Trophoblast cell (in vitro differentiated cells and primary cell): ENCODE data around the gene SPINK14.

Source experiments
- DNase-seq, 2 donors: peaks; one replicate each; pipeline ENCODE4 v3.0.0-alpha.2; 2016
- H2AFZ ChIP-seq: 2 replicates; pipeline ENCODE4 v1.6.1; 2013; ENCODE audit warnings: low read length, moderate library complexity, mild to moderate bottlenecking; ENCODE audit not compliant: insufficient read depth, poor library complexity
- H2AK5ac ChIP-seq: 2 replicates; pipeline ENCODE4 v1.6.1; 2013; ENCODE audit warnings: mild to moderate bottlenecking, low read length
- H2BK120ac ChIP-seq: 2 replicates; pipeline ENCODE4 v1.6.1; 2013; ENCODE audit warnings: low read length, mild to moderate bottlenecking, moderate library complexity; ENCODE audit not compliant: insufficient read depth, poor library complexity
- H2BK12ac ChIP-seq: 2 replicates; pipeline ENCODE4 v1.6.1; 2013; ENCODE audit warnings: mild to moderate bottlenecking, low read length, moderate library complexity
- H2BK5ac ChIP-seq: 2 replicates; pipeline ENCODE4 v1.6.1; 2013; ENCODE audit warnings: low read length, low read depth, moderate library complexity, mild to moderate bottlenecking; ENCODE audit not compliant: poor library complexity
- H3K14ac ChIP-seq: 2 replicates; pipeline ENCODE4 v1.6.1; 2013; ENCODE audit warnings: mild to moderate bottlenecking, low read length
- H3K18ac ChIP-seq: 2 replicates; pipeline ENCODE4 v1.6.1; 2013; ENCODE audit warnings: mild to moderate bottlenecking, low read length
- H3K23ac ChIP-seq: 2 replicates; pipeline ENCODE4 v1.6.1; 2013; ENCODE audit warnings: low read length
- H3K27ac ChIP-seq: 2 replicates; pipeline ENCODE4 v1.5.1; 2013; ENCODE audit warnings: low read depth, mild to moderate bottlenecking, inconsistent platforms, low read length, moderate library complexity
- H3K27me3 ChIP-seq: 2 replicates; pipeline ENCODE4 v1.6.1; 2013; ENCODE audit warnings: inconsistent platforms, mild to moderate bottlenecking, low read length, moderate library complexity; ENCODE audit not compliant: insufficient read depth
- H3K36me3 ChIP-seq, 2 experiments: 1 replicate in 1 of 2; 2 replicates in 1 of 2; pipeline ENCODE4 v1.6.1; 2013; ENCODE audit warnings: low read length in 2 of 2, mild to moderate bottlenecking in 2 of 2, moderate library complexity in 1 of 2; ENCODE audit not compliant: insufficient read depth in 2 of 2, control insufficient read depth in 1 of 2
- H3K4ac ChIP-seq: 2 replicates; pipeline ENCODE4 v1.6.1; 2013; ENCODE audit warnings: low read depth, mild to moderate bottlenecking, low read length, moderate library complexity
- H3K4me1 ChIP-seq, 2 experiments: 1 replicate in 1 of 2; 2 replicates in 1 of 2; pipeline ENCODE4 v1.6.1; 2013; ENCODE audit warnings: low read length in 2 of 2, mild to moderate bottlenecking in 2 of 2, moderate library complexity in 1 of 2; ENCODE audit not compliant: insufficient read depth in 2 of 2, control insufficient read depth in 1 of 2
- H3K4me2 ChIP-seq: 2 replicates; pipeline ENCODE4 v1.6.1; 2013; ENCODE audit warnings: inconsistent platforms, mild to moderate bottlenecking, low read length, moderate library complexity
- H3K4me3 ChIP-seq: 2 replicates; pipeline ENCODE4 v1.5.1; 2013; ENCODE audit warnings: mild to moderate bottlenecking, low read depth, low read length, inconsistent platforms
- H3K79me1 ChIP-seq: one replicate; pipeline ENCODE4 v1.6.1; 2013; ENCODE audit warnings: low read length
- H3K79me2 ChIP-seq: 2 replicates; pipeline ENCODE4 v1.6.1; 2013; ENCODE audit warnings: low read length, mild to moderate bottlenecking; ENCODE audit not compliant: control insufficient read depth, insufficient read depth, poor library complexity
- H3K9ac ChIP-seq: 2 replicates; pipeline ENCODE4 v1.6.1; 2013; ENCODE audit warnings: mild to moderate bottlenecking, low read length
- H3K9me3 ChIP-seq: 2 replicates; pipeline ENCODE4 v1.6.1; 2013; ENCODE audit warnings: low read depth, mild to moderate bottlenecking, control low read depth, inconsistent platforms, low read length; ENCODE audit not compliant: insufficient read depth
- H4K12ac ChIP-seq: 2 replicates; pipeline ENCODE4 v1.6.1; 2013; ENCODE audit warnings: low read depth, mild to moderate bottlenecking, low read length, moderate library complexity
- H4K8ac ChIP-seq: 2 replicates; pipeline ENCODE4 v1.6.1; 2013; ENCODE audit warnings: low read depth, mild to moderate bottlenecking, low read length, moderate library complexity
- H4K91ac ChIP-seq: one replicate; pipeline ENCODE4 v1.6.1; 2013; ENCODE audit warnings: low read depth, mild to moderate bottlenecking, low read length, moderate library complexity
- WGBS: extraction: QIAGEN DNeasy Blood & Tissue Kit; methylation state at CpG from one replicate; pipeline ENCODE4 v1.1.7; 2013; ENCODE audit warnings: missing lambda C conversion rate; ENCODE audit not compliant: insufficient read length, insufficient coverage; ENCODE audit errors: extremely low coverage; 5-methylcytosine and 5-hydroxymethylcytosine counted together

The SPINK14 gene

DNA sequence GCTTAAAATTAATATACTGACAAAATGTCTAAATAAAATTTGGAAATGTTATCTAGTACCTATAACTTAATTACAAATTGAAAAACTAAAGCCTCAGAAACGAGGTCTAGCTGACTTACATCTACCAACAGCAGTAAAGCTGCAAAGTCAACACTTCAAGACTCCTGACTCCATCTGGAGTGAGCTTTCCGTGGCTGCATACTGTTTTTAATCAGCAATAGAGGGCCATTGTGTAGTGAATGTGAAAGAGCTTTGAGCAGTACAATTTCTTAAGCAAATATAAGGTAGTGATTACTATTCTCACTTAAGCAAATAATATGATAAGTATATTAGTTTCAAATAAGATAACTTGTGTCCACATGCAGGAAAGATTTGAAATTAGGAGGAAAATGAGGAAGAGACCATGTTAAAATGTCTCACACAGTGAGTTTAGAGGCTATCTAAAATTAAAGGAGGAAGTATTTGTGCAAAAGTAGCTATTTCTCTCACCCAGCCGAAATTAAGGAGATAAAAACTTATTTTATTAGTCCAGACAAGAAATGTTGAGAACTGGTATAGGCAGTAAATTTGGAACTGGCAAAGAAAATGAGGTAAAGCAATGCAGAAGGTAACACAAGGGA is 40.9 kb downstream of the SPINK14 start:
- Histone ChIP-seq H2BK5ac (no peak overlapping the region), H3K27ac (no peak overlapping the region), H3K4me3 (no peak overlapping the region), H3K14ac (no peak overlapping the region), H2AFZ (no peak overlapping the region), H3K9ac (no peak overlapping the region), H2BK12ac (no peak overlapping the region), H4K12ac (no peak overlapping the region), H3K36me3 (no peaks in the 10 kb centered on the region), H4K91ac (no peak overlapping the region), H3K4me2 (no peak overlapping the region), H3K79me1 (no peaks in the 10 kb centered on the region), H3K27me3 (no peaks in the 10 kb centered on the region), H3K4me1 (no peaks in the 10 kb centered on the region), H3K4ac (no peak overlapping the region), H2BK120ac (no peak overlapping the region), H3K23ac (no peak overlapping the region), H3K79me2 (no peaks in the 10 kb centered on the region), H3K9me3 (no peaks in the 10 kb centered on the region), H2AK5ac (no peak overlapping the region), H3K18ac (no peak overlapping the region), H4K8ac (no peak overlapping the region)
- no peak for DNase-seq
- WGBS = no CpG with 5 or more reads among the region's 3 CpGs

DNA sequence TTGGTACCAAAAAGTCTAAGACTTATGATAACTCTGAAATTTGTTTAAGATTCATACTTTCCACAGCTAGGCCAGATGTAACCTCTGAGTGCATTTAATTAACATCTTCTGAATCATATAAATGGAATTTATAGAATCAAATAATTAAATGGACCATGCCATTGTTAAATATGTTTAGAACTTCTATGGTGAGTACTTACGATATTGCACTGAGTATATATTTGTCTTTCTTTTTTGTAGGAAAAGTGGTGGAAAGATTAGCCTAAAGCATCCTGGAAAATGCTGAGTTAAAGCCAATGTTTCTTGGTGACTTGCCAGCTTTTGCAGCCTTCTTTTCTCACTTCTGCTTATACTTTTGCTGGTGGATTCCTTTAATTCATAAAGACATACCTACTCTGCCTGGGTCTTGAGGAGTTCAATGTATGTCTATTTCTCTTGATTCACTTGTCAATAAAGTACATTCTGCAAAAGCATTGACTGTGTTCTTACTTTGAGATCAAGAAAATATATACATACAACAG is 46.4 kb downstream of the SPINK14 start:
- no CpG with 5 or more reads among the region's 1 CpG for WGBS
- H3K14ac ChIP-seq = no peak overlapping the region

GRCh38 chr5:148221508-148221907 is 53.2 kb downstream of the SPINK14 start:
- Histone ChIP-seq H3K4me1 (no peaks in the 10 kb centered on the region), H3K4me2 (no peak overlapping the region), H4K91ac (no peak overlapping the region), H3K79me2 (no peaks in the 10 kb centered on the region), H4K8ac (no peak overlapping the region), H4K12ac (no peak overlapping the region), H2AK5ac (no peak overlapping the region), H3K14ac (no peak overlapping the region), H3K79me1 (no peaks in the 10 kb centered on the region), H3K4me3 (no peak overlapping the region), H2BK120ac (no peak overlapping the region), H2AFZ (no peak overlapping the region), H2BK5ac (no peak overlapping the region), H3K18ac (no peak overlapping the region), H3K9ac (no peak overlapping the region), H3K23ac (no peak overlapping the region), H2BK12ac (no peak overlapping the region), H3K27ac (no peak overlapping the region), H3K9me3 (no peaks in the 10 kb centered on the region), H3K36me3 (no peaks in the 10 kb centered on the region), H3K27me3 (no peaks in the 10 kb centered on the region), H3K4ac (no peak overlapping the region)
- no peak for DNase-seq
- WGBS = no CpG with 5 or more reads among the region's 6 CpGs

More for the DNA sequence above, 46.4 kb downstream of the SPINK14 start:
- Histone ChIP-seq H3K27ac (no peak overlapping the region), H3K4ac (no peak overlapping the region), H3K23ac (no peak overlapping the region), H3K79me1 (no peaks in the 10 kb centered on the region), H3K79me2 (no peaks in the 10 kb centered on the region), H3K27me3 (no peaks in the 10 kb centered on the region), H3K18ac (no peak overlapping the region), H2BK12ac (no peak overlapping the region), H3K36me3 (no peaks in the 10 kb centered on the region), H3K4me2 (no peak overlapping the region), H3K9ac (no peak overlapping the region), H4K12ac (no peak overlapping the region), H4K8ac (no peak overlapping the region), H3K4me3 (no peak overlapping the region), H2AK5ac (no peak overlapping the region), H3K9me3 (no peaks in the 10 kb centered on the region), H2BK5ac (no peak overlapping the region), H3K4me1 (no peaks in the 10 kb centered on the region), H2BK120ac (no peak overlapping the region), H2AFZ (no peak overlapping the region), H4K91ac (no peak overlapping the region)
- DNase-seq = no peak

DNA sequence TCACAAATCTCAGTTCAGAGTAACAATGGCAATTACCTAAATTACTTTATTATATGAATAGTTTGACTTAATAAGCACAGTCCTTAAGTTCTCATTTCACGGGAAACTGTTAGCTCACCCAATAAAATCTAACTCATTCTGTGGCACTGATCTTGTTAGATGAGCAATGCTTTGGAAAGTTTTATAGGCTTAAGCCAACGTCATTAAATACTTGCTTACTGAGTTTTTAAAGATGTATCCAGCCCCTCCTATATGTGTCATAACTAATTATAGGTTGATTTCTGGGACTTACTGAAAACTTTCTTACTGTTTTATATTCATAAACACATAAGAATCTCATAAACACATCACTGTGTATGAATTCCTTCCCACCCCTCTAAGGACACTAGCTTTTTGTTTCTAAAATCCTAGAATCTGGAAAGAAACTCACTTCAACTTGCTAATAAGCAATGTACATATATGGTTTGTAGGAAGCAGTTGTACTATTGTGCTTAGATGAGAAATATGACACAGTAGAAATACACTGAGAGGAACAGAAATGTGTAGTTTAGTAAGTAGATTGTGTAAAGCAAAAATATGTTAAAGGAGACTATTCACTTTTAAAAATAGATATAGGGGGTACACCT is 55.9 kb downstream of the SPINK14 start:
- no peaks in the 10 kb centered on the region for H3K27me3 ChIP-seq
- no peak overlapping the region for H3K23ac ChIP-seq
- no peak overlapping the region for H4K91ac ChIP-seq
- no peak overlapping the region for H2BK120ac ChIP-seq
- H3K79me2 ChIP-seq = no peaks in the 10 kb centered on the region
- H3K18ac ChIP-seq = no peak overlapping the region
- H4K12ac ChIP-seq = no peak overlapping the region
- H3K27ac ChIP-seq = no peak overlapping the region
- H3K4me3 ChIP-seq = no peak overlapping the region
- no peak overlapping the region for H4K8ac ChIP-seq
- H2AK5ac ChIP-seq = no peak overlapping the region
- H3K4me2 ChIP-seq = no peak overlapping the region
- no peak for DNase-seq
- no CpG with 5 or more reads among the region's 2 CpGs for WGBS
- no peaks in the 10 kb centered on the region for H3K79me1 ChIP-seq
- no peaks in the 10 kb centered on the region for H3K9me3 ChIP-seq
- H3K36me3 ChIP-seq = no peaks in the 10 kb centered on the region
- no peak overlapping the region for H2AFZ ChIP-seq
- no peak overlapping the region for H3K4ac ChIP-seq
- H2BK12ac ChIP-seq = no peak overlapping the region
- no peak overlapping the region for H3K14ac ChIP-seq
- H2BK5ac ChIP-seq = no peak overlapping the region
- H3K9ac ChIP-seq = no peak overlapping the region
- H3K4me1 ChIP-seq = no peaks in the 10 kb centered on the region
